Heart left ventricle (tissue), 16 donors: Measurements from ENCODE around the gene FBXW8. TPM values are rescaled to one million over a fixed set of nuclear protein-coding genes. Genes with fewer than 3 reads are reported as not detected.

Source experiments
- ATAC-seq, 4 donors: fragments of 200-7000 bp; cut with Tn5 transposase; one replicate each; pipeline ENCODE4 v1.9.1; 2020 to 2022; ENCODE audit warnings: moderate library complexity in 4 of 4, mild to moderate bottlenecking in 3 of 4, moderate number of reproducible peaks in 1 of 4
- DNase-seq, 5 donors: peaks; one replicate each; pipeline ENCODE4 v3.0.0-alpha.2; 2020
- H3K27ac ChIP-seq, 12 donors: fragments of 200-600 bp; sonication (generic) in 4 of 12; one replicate each; pipeline versions ENCODE4 v1.5.0 to v1.8.0; 2016 to 2022; ENCODE audit warnings: mild to moderate bottlenecking in 2 of 12
- H3K27me3 ChIP-seq, 9 donors: fragments of 200-600 bp; sonication (generic) in 2 of 9; one replicate each; pipeline versions ENCODE4 v1.5.1 to v1.8.0; 2016 to 2022; ENCODE audit warnings: mild to moderate bottlenecking in 3 of 9
- H3K36me3 ChIP-seq, 9 donors: fragments of 200-600 bp; sonication (generic) in 2 of 9; one replicate each; pipeline versions ENCODE4 v1.5.0 to v1.8.0; 2018 to 2022; ENCODE audit warnings: mild to moderate bottlenecking in 2 of 9
- H3K4me1 ChIP-seq, 12 donors: fragments of 200-600 bp; sonication (generic) in 4 of 12; one replicate each; pipeline versions ENCODE4 v1.5.0 to v1.8.0; 2016 to 2022; ENCODE audit warnings: mild to moderate bottlenecking in 3 of 12
- H3K4me3 ChIP-seq, 12 donors: fragments of 200-600 bp; sonication (generic) in 4 of 12; one replicate each; pipeline versions ENCODE4 v1.5.0 to v1.8.0; 2017 to 2022; ENCODE audit warnings: mild to moderate bottlenecking in 9 of 12, moderate library complexity in 4 of 12
- H3K9me3 ChIP-seq, 12 donors: fragments of 200-600 bp; sonication (generic) in 4 of 12; one replicate each; pipeline versions ENCODE4 v1.5.0 to v1.8.0; 2016 to 2022; ENCODE audit warnings: mild to moderate bottlenecking in 1 of 12
- POLR2A ChIP-seq, 2 donors: fragments of 450-650 bp; IDR thresholded peaks; one replicate each; pipeline ENCODE4 v1.6.1; 2017; ENCODE audit warnings: antibody characterized with exemption in 2 of 2, mild to moderate bottlenecking in 2 of 2, moderate library complexity in 2 of 2
- WGBS, 4 donors: extraction: QIAGEN DNeasy Blood & Tissue Kit in 2 of 4; methylation state at CpG; one replicate each; pipeline versions ENCODE4 v1.1.5 to v1.1.7; 2013 to 2018; 5-methylcytosine and 5-hydroxymethylcytosine counted together
- intact Hi-C, 10 donors: fragments of 100-400 bp; cut with DNase I; formaldehyde crosslinking; loops; one replicate each; pipeline versions ENCODE4 v1.11.1 to v1.14.2; 2022
- polyA plus RNA-seq, 2 donors: library from polyadenylated mRNA; stranded (reverse); fragments of 200-250 nt; gene quantifications; one replicate each; pipeline ENCODE4 v1.2.3, GENCODE V29; 2013
- total RNA-seq, 9 donors: library from RNA; depleted of rRNA in 2 of 9; stranded (reverse); fragments of >200 nt in 2 of 9; fragmentation: NEBNext Ultra II Directional in 3 of 9; extraction: Animal tissue kit (Norgen Biotek cat#: 25700) in 3 of 9; gene quantifications; one replicate each; pipeline versions ENCODE4 v1.1.0 to v1.2.4, GENCODE V29; 2016 to 2023
- TF ChIP-seq, protein P1 (sequence below), 12 donors: fragments of 200-600 bp; sonication (generic) in 4 of 12; IDR thresholded peaks; one replicate each; pipeline versions ENCODE4 v1.5.0 to v1.8.0; 2018 to 2022; ENCODE audit warnings: antibody characterized with exemption in 12 of 12, mild to moderate bottlenecking in 5 of 12
- donor health status: ischemic (EF 13 %, LVEDD 7.1; RV severe dilation, severe dysfunction).
- donor health status: healthy with polysubstance abuse.
- donor health status: DM: no; HTN: yes; CAD: no.
- donor health status: DM: no; HTN: no; CAD: no.
- donor health status: ischemic (EF 25% LVEDD 6.9; RV normal size, moderate dysfunction).
- donor health status: ischemic (EF 25% LVEDD 5.7; RV mildly dilated, moderate dysfunction).
- donor health status: healthy.
- donor health status: DM: yes; HTN: yes; CAD: no.
- donor health status: ischemic (EF 35%, LVEDD 5.7; RV mildly dilated, moderate dysfunction).
- donor health status: nonischemic (EF 11% LVEDD 7.7; RV severe dilation, severe dysfunction).
- donor health status: DM: yes; HTN: yes; CAD: no.
- donor health status: PGD.
- donor health status: ischemic (EF 29% LVEDD 5.4; RV normal size, mild dysfunction).
- donor health status: nonischemic (EF 23%, LVEDD 6.1; RV moderate dilation, normal function).

Gene FBXW8
- total and polyA plus RNA-seq, 11 donors, result 2.4 to 9.7 (median 7.0) TPM

DNA sequence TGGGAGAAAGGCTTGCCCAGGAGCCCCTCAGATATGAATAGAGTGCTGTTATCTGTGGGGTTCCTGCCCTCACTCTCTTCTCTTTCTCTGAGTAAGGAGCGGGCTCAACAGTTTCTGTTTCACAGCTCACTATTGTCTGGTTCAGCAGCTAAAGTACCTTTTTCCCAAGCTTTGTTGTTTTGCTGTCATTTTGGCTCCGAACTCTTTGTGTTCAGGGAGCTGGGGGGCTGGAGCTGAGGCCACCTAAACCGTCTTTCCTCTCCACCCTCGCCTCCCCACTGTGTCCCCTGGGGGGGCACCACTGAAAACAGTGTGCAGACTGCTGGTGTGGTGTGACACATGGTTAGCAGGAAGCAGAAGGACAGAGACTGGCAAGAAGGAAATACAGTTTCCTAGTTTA, 51.4 kb downstream of the FBXW8 start:
- no peak for ATAC-seq

DNA sequence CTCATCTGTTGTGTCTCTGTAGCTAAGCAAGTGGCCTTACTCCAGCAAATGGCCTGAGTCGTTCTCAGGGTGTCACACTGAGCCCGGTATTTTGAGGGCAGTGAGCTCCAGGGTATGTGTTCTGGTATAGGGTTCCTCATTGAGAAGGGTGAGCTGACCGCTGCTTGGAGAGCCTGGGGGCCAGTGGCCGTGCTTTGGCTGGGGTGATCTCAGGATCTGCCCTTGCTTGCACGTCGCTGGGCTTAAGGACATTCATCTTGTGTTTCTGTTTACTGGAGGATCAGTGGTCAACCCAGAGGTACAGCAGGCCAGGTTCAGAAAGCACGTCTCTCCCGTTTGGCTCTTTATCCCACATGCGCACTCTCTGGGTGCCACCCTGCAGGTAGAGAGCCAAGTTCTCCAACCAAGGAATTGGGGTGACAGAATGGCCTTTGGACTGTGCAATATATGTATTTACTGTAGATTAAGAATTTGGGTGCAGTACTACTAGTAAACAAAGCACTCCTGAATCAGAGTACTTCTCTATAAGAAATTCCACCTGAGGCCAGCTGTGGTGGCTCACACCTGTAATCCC, 52.1 kb downstream of the FBXW8 start:
- DNase-seq, result no peak
- Histone ChIP-seq H3K27me3 (no peaks in the 10 kb centered on the region), H3K9me3 (no peaks in the 10 kb centered on the region), H3K4me3 (no peak overlapping the region), H3K27ac (no peak overlapping the region), H3K4me1 (peaks cover 0 to 12% (median 5%) of the 10 kb centered on the region in 12 donors), H3K36me3 (peaks cover 0 to 37% (median 31%) of the 10 kb centered on the region in 9 donors)
- intact Hi-C loops, result no loop called here
- 93 to 96% (median 95%) methylated on average over 4 to 9 of the region's 9 CpGs for WGBS, 4 donors
- no peak for ATAC-seq
- TF ChIP-seq POLR2A (IDR thresholded peaks at IDR 0.05), result no peak
- TF ChIP-seq, protein P1, sequence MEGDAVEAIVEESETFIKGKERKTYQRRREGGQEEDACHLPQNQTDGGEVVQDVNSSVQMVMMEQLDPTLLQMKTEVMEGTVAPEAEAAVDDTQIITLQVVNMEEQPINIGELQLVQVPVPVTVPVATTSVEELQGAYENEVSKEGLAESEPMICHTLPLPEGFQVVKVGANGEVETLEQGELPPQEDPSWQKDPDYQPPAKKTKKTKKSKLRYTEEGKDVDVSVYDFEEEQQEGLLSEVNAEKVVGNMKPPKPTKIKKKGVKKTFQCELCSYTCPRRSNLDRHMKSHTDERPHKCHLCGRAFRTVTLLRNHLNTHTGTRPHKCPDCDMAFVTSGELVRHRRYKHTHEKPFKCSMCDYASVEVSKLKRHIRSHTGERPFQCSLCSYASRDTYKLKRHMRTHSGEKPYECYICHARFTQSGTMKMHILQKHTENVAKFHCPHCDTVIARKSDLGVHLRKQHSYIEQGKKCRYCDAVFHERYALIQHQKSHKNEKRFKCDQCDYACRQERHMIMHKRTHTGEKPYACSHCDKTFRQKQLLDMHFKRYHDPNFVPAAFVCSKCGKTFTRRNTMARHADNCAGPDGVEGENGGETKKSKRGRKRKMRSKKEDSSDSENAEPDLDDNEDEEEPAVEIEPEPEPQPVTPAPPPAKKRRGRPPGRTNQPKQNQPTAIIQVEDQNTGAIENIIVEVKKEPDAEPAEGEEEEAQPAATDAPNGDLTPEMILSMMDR (IDR thresholded peaks at IDR 0.05), result no peak

More for the DNA sequence above, 51.4 kb downstream of the FBXW8 start:
- Histone ChIP-seq H3K9me3 (no peaks in the 10 kb centered on the region), H3K4me1 (peaks cover 0 to 12% (median 5%) of the 10 kb centered on the region in 12 donors), H3K27me3 (no peaks in the 10 kb centered on the region), H3K27ac (no peak overlapping the region), H3K4me3 (no peak overlapping the region), H3K36me3 (peaks cover 0 to 30% (median 28%) of the 10 kb centered on the region in 9 donors)
- no peak for TF ChIP-seq POLR2A (IDR thresholded peaks at IDR 0.05)
- TF ChIP-seq, protein P1 (IDR thresholded peaks at IDR 0.05), result no peak
- intact Hi-C loops, result no loop called here
- WGBS, 4 donors, result 72 to 89% (median 83%) methylated on average over 4 of the region's 4 CpGs
- no peak for DNase-seq

DNA sequence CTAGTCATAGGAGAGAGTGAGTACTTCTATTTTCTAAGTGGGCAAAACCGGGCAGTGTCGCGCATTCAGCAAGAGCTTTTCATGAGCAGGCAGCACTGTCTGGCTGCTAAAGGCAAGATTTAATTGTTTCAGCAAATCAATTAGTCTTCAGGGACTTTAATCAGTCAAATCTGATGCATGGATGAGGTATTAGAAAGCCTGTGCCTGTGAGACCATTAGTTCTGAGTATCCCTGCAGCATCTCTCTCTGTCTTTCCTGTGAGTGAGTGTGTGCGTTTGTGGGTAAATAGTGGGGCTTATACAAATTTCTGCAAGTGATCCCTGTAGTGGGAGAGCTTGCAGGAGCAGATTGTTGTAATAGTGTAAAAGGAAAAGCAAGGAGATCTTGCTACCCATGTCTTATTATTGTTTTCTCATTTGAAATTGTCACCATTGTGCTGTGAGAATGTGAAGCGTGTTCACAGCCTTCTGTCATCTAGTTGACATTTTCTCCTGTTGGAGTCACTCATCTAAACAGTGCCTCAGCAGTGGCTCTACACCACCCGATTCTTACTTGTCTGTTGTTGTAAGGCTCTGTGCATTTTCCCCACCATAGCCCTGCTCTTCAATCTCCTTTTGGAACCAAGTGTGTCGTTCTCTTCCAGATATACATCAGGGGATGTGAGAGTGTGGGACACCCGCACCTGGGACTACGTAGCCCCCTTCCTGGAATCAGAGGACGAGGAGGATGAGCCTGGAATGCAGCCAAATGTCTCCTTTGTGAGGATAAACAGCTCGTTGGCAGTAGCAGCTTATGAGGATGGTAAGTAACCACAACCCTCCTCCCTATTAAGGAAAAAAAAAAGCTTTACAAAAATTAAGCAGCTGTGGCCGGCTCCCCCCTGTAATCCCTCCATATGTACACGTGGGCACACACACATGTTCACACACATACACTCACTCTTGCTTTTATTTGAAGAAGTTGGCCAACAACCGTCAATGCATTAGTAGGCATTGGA, 53.6 kb downstream of the FBXW8 start:
- Histone ChIP-seq H3K4me1 (peaks cover 0 to 12% (median under 1%) of the 10 kb centered on the region in 12 donors), H3K27me3 (no peaks in the 10 kb centered on the region), H3K36me3 (peaks cover 0 to 39% (median 31%) of the 10 kb centered on the region in 9 donors), H3K27ac (peak overlapping the region in 1 of 12 donors; percentile 52), H3K9me3 (no peaks in the 10 kb centered on the region), H3K4me3 (no peak overlapping the region)
- 74 to 82% (median 78%) methylated on average over 14 of the region's 14 CpGs for WGBS, 4 donors
- intact Hi-C loops, result no loop called here
- ATAC-seq (no peak), DNase-seq (no peak)
- no peak for TF ChIP-seq POLR2A (IDR thresholded peaks at IDR 0.05)
- TF ChIP-seq, protein P1 (IDR thresholded peaks at IDR 0.05), result no peak

DNA sequence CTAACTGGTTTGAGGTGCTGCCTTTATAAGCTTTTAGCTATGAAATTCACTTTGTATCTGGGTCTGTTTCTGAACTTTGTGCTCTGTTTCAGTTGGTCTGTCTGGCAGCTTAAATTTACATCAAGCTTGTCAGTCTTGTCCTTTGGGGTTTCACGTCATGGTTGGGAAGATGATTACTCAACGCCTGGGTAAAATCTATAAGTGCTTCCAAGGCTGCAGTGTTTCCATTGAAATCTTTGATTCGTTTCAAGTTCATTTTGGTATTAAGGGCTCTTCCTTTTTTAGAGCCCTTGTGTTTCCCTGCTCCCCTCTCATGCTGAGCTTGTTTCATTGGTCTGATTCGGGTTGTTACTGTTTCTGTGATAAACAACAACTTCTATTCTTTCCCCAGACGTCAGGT, 58.2 kb downstream of the FBXW8 start:
- intact Hi-C loops, result no loop called here
- Histone ChIP-seq H3K27me3 (no peaks in the 10 kb centered on the region), H3K4me1 (peaks cover 0 to 7% (median 0%) of the 10 kb centered on the region in 12 donors), H3K36me3 (peaks cover 0 to 56% (median 43%) of the 10 kb centered on the region in 9 donors), H3K27ac (no peak overlapping the region), H3K9me3 (no peaks in the 10 kb centered on the region), H3K4me3 (no peak overlapping the region)
- DNase-seq (no peak), ATAC-seq (no peak)
- WGBS, 4 donors, result 86 to 89% (median 87%) methylated on average over 5 of the region's 5 CpGs
- TF ChIP-seq POLR2A (IDR thresholded peaks at IDR 0.05), result no peak
- TF ChIP-seq, protein P1 (IDR thresholded peaks at IDR 0.05), result no peak
